BE2C (cell line): Measurements from ENCODE around the gene AMACR.
"Not testable (repeated sequence)": the region's sequence is repeated elsewhere in the genome, so short reads cannot be mapped to it uniquely, and the experiment has no call there.

Experiments used
- DNase-seq: peaks from one replicate; pipeline ENCODE4 v3.0.0-alpha.2; 2020
- H3K27me3 ChIP-seq: fragments of 250-450 bp; sonication (Bioruptor Pico); 2 replicates; pipeline ENCODE4 v1.5.1; 2020; ENCODE audit warnings: mild to moderate bottlenecking
- H3K36me3 ChIP-seq: fragments of 250-450 bp; sonication (Bioruptor Pico); 2 replicates; pipeline ENCODE4 v1.5.1; 2020; ENCODE audit warnings: mild to moderate bottlenecking
- H3K4me1 ChIP-seq: fragments of 250-450 bp; sonication (Bioruptor Pico); 2 replicates; pipeline ENCODE4 v1.5.1; 2020
- H3K4me3 ChIP-seq: 2 replicates; pipeline ENCODE4 v1.5.1; 2011; ENCODE audit warnings: low read depth, low read length
- H3K9me3 ChIP-seq: fragments of 250-450 bp; sonication (Bioruptor Pico); 2 replicates; pipeline ENCODE4 v1.5.1; 2020
- TF ChIP-seq, protein P1 (sequence below): IDR thresholded peaks from 2 replicates; pipeline ENCODE4 v1.5.1; 2012; ENCODE audit warnings: mild to moderate bottlenecking, low read depth, low read length

AMACR gene

DNA sequence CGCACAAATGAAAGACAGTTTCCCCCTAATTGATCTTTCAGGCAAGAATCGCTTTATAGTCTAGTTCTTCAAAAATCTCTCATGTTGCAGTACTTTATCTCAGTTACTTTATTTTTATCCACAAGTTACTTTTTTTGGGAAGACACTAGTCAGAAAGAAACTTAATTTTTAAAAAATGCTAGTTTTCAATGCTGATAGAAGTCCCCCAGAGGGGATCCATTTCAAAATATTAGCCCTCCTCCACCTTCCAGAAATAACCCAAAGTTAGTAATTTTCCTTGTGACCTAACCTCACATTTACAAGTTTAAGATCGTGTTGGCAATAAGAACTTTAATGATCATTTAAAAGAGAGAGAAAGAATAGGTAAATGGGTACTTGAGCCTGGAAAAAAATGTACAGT is 24.1 kb upstream of the AMACR start:
- H3K9me3 ChIP-seq = no peaks in the 10 kb centered on the region
- H3K4me3 ChIP-seq = no peak overlapping the region
- no peaks in the 10 kb centered on the region for H3K4me1 ChIP-seq
- no peaks in the 10 kb centered on the region for H3K36me3 ChIP-seq
- H3K27me3 ChIP-seq = no peaks in the 10 kb centered on the region
- no peak for DNase-seq
- TF ChIP-seq, protein P1, sequence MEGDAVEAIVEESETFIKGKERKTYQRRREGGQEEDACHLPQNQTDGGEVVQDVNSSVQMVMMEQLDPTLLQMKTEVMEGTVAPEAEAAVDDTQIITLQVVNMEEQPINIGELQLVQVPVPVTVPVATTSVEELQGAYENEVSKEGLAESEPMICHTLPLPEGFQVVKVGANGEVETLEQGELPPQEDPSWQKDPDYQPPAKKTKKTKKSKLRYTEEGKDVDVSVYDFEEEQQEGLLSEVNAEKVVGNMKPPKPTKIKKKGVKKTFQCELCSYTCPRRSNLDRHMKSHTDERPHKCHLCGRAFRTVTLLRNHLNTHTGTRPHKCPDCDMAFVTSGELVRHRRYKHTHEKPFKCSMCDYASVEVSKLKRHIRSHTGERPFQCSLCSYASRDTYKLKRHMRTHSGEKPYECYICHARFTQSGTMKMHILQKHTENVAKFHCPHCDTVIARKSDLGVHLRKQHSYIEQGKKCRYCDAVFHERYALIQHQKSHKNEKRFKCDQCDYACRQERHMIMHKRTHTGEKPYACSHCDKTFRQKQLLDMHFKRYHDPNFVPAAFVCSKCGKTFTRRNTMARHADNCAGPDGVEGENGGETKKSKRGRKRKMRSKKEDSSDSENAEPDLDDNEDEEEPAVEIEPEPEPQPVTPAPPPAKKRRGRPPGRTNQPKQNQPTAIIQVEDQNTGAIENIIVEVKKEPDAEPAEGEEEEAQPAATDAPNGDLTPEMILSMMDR = no peak

DNA sequence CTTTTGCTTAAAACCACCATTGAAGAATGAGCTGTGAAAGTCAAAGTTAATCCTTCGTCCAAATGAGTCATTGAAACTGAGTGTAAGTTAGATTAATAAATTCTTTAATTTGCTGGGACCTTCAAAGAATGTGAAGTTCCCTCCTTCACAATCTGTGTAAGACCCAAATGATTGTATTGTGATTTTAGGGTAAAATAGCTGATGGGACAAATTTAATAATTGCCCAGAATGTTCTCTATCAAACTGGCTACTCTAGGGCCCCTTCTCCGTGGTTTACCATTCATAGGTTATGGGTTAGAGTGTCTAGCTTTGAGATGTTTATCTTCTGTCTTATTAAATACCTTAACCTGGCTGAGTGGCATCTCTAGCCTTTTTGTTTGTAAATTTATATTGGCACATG is 23.3 kb upstream of the AMACR start:
- Histone ChIP-seq H3K4me3 (no peak overlapping the region), H3K4me1 (no peaks in the 10 kb centered on the region), H3K27me3 (no peaks in the 10 kb centered on the region), H3K36me3 (no peaks in the 10 kb centered on the region), H3K9me3 (no peaks in the 10 kb centered on the region)
- TF ChIP-seq, protein P1 = no peak
- no peak for DNase-seq

DNA sequence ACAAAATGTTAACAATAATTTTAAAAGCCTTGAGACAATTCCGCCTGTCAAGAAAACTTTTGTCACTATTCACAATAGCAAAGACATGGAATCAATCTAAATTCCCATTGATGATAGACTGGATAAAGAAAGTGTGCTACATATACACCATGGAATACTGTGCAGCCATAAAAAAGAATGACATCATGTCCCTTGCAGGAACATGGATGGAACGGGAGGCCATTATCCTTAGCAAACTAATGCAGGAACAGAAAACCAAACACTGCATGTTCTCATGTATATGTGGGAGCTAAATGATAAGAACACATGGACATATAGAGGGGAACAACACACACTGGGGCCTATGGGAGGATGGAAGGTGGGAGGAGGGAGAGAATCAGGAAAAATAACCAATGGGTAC is 22.7 kb upstream of the AMACR start:
- DNase-seq, H3K4me3 ChIP-seq, H3K4me1 ChIP-seq, H3K36me3 ChIP-seq, H3K9me3 ChIP-seq, H3K27me3 ChIP-seq: not testable (repeated sequence)

DNA sequence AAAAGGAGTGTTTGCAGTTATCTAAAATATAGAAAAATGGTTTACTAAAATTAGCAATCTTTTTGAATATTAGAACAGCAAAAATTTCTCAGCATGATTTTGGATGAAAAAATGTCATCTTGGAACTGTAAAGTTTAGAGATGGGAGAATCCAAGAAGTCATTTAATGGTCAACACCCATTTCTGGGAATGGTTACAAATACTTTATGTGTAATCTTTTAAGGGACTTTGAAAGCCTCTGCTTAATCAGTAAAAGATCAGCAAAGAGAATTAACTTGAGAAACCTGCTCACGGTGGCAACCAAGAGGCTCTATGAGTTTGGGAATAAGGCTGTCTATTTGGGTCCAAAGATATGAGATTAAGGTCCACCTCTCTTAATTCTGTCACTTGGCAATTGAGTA is 22.2 kb upstream of the AMACR start:
- Histone ChIP-seq H3K27me3 (no peaks in the 10 kb centered on the region), H3K36me3 (no peaks in the 10 kb centered on the region), H3K4me1 (no peaks in the 10 kb centered on the region), H3K4me3 (no peak overlapping the region), H3K9me3 (no peaks in the 10 kb centered on the region)
- DNase-seq = no peak
- TF ChIP-seq, protein P1 = no peak

DNA sequence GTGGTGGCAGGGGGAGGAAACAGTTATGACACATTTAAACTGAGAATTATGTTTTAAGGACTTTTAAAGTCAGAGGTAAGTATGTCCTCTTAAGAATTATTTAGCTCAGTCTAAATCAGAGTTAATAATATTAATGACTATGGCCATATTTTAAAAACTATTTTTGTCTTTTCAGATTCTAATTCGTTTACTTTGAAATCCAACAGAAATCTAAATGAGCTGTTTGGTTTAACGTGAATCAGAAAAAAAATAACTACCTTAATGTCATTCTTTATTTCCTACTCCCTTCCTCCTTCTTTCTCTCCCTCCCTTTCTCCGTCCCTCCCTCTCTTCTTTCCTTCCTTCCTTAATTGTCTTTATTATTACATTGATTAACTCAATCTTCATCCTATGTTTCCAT is 20.5 kb upstream of the AMACR start:
- H3K4me1 ChIP-seq = no peaks in the 10 kb centered on the region
- H3K4me3 ChIP-seq = no peak overlapping the region
- TF ChIP-seq, protein P1 = no peak
- no peaks in the 10 kb centered on the region for H3K9me3 ChIP-seq
- no peaks in the 10 kb centered on the region for H3K36me3 ChIP-seq
- H3K27me3 ChIP-seq = no peaks in the 10 kb centered on the region
- DNase-seq = no peak

DNA sequence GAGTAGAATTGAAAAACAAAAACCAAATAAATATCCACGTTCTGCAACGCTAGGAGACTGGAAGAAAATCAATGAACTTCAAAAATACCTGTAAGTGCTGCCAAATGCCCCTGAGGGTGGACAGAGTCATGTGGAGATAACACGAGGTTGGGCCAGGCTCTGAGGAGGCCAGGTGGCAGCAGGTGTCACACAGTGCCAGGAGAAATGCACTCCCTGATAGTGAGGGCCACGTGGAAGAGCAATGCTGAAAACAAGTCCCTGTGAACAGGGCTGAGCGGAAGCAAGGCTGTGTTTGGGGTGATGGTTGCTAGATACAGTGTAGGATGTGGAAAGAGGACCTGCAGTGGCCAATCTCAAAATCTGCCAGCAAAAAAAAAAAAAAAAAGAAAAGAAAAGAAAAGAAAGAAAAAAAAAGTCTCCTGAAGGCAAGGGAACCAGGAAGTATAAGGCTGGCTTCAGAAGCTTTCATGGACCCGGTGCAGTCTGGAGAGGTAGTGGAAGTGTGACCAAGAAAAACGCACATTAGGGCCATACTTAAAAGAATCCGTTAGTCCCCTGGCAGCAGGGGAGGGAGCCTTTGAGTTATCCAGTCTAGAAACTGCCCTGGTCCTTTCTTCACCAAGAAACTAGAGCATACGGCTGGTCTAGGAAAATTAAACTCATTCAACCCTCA is 18.4 kb upstream of the AMACR start:
- H3K4me3 ChIP-seq = no peak overlapping the region
- TF ChIP-seq, protein P1 = no peak
- DNase-seq = no peak
- no peaks in the 10 kb centered on the region; the same call in 1 of the 2 replicates for H3K4me1 ChIP-seq
- H3K9me3 ChIP-seq = no peaks in the 10 kb centered on the region
- H3K27me3 ChIP-seq = no peaks in the 10 kb centered on the region
- H3K36me3 ChIP-seq = no peaks in the 10 kb centered on the region
